HG03039 (cell line): ENCODE data around the gene FSTL4.
"Not testable (repeated sequence)": the region's sequence is repeated elsewhere in the genome, so short reads cannot be mapped to it uniquely, and the experiment has no call there.

Experiments used
- ATAC-seq: cut with Tn5 transposase; IDR thresholded peaks from one replicate; pipeline ENCODE4 v1.9.1; 2021; ENCODE audit warnings: mild to moderate bottlenecking, moderate library complexity; ENCODE audit not compliant: unreplicated experiment

The FSTL4 gene

DNA sequence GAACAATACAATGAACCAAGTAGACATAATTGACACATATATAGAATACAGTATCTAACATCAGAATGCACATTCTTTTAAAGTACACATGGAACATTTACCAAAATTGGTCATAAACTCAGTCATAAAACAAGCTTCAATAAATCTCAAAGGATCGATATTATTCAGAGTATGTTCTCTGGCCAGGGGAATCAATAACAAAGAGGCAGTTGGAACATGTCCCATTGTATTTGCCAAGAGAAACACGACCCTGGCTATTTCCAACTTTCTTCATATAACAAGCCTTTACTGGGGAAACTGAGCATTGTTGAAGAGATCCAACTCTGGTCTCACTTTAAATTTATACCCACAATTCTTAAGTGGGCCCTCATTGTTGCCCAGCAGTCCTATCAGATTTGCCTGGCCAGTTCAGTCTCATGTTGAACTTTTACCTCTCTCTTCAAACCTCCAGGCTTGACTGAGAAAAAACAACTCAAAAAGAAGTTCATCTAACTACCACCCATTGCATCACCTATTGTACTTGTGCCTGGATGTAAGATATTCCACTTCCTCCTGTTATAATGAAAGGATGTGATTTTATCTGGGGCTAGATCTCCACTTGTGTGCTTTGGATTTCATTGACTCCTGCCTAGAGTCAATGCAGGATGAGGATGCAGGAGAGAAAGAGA is 398.1 kb downstream of the FSTL4 start:
- ATAC-seq, result no peak

GRCh38 chr5:133205649-133206048 is 406.7 kb downstream of the FSTL4 start:
- no peak for ATAC-seq

- ATAC-seq, result no peak
These were observed 407.1 kb downstream of the FSTL4 start for GRCh38 chr5:133205204-133205603.

DNA sequence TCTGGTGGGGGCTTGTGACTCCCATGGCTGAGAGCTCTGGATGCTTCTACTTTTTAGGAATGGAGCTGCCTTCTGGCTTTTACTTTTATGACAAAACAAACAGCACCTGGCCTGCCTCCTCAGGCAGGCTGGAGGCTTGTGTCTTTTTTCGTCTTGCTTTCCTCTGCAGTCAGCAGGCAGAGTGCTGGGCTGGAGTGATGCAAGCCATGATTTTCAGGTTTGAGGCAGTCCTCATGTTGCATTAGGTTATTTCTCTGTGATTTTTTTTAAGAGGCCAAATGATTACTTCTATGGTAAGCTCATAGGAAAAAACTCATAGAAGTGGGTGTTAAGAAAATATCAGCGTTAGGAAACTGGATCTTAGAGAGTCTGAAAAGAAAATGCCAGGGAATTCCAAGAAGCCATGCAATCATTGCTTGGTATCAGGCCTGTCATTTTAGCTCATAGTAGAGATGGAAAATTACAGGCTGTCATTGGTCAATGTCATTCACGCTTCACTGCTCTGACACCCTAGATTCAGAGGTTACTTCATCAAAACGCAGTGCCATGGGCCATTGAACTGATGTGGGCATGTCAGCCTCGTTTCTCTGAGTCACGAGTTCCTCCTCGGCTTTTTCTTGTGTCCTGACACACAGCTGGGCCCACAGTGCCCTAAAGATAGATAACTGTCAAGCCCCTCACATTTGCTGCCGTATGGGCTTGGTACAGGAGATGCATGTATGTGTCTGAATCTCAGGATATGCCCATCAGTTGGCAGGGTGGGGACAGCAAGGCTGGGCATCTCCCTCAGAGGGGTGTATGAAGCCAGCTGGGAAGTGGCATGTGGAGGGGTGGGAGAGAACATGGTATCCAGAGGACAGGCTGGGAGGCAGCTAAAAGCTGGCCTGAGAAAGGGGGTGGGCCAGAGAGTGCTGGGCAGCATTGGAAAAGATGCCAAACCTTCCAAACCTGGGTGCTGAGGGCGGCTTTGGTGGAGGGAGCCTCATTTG is 408.7 kb downstream of the FSTL4 start:
- no peak for ATAC-seq

- no peak for ATAC-seq
These were observed 410.2 kb downstream of the FSTL4 start for GRCh38 chr5:133202066-133202665.

GRCh38 chr5:133201310-133201709 is 411.0 kb downstream of the FSTL4 start:
- no peak for ATAC-seq

- ATAC-seq, result no peak
These were observed 412.1 kb downstream of the FSTL4 start for GRCh38 chr5:133200256-133200655.

DNA sequence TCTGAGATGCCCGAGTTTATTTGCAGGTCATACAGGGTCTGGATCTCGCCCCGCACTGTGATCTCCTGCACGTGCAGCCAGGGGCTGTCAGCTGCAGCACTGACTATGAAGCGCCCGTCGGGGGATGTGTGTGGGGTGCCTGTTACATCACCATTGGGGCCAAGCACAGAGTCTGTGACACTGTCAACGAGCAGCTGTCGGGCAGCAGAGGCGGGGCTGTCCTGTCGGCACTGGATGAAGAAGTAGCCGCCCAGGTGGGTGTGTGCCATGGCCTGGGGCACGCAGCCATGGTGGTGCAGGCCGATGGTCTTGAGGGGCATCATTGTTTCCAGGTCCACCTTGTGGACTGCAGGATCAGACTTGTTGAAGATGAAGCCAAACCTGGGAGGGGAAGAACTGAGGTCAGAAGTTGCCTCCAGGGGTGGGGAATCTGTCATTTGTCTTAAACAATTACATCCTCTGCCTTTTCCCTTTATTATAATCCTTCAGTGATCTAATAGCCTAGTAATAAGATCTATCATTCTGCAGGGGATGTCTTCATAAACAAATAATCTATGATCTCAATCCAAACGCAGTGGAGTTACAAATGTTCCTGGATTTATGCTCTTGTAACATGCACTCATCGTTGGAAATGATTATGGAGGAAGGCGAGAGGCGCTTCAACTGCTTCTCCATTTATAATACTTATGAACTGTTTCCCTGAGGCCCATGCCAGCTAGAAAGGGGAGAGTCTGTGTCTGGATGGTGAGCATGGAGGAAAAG is 412.7 kb downstream of the FSTL4 start:
- ATAC-seq, result no peak

- no peak for ATAC-seq
These were observed 413.8 kb downstream of the FSTL4 start for GRCh38 chr5:133198511-133198910.

DNA sequence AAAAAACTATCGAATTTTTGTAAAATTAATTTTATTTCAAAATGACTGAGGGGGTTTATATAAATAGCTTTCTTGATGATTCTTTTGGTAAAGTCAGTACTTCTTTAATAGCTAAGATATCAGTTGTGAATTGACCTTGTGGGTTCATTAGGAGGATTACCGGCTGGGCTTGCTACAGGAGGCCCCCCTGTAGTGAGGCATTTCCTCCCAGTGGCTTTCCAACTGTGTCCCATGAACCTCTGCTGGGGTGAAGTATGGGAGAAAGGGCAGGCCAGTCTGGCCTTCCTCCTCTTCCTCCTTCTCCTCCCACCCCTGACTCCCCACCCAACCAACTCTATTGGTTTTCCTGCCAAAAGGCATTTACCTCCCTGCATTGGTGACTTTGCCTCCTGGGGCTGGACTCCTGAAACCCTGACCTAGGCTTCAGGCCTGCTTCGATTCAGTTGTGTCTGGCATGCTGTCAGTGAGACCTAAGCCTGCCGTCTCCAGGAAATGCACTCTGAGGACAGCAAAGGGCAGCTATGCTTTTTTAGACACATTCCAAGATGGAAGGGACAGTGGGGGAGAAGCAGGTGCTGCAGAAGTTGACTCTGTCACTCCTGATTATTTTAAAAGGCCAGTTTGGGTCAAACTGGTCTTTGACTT is 415.8 kb downstream of the FSTL4 start:
- no peak for ATAC-seq

- no peak for ATAC-seq
These were observed 417.1 kb downstream of the FSTL4 start for GRCh38 chr5:133195250-133195649.

DNA sequence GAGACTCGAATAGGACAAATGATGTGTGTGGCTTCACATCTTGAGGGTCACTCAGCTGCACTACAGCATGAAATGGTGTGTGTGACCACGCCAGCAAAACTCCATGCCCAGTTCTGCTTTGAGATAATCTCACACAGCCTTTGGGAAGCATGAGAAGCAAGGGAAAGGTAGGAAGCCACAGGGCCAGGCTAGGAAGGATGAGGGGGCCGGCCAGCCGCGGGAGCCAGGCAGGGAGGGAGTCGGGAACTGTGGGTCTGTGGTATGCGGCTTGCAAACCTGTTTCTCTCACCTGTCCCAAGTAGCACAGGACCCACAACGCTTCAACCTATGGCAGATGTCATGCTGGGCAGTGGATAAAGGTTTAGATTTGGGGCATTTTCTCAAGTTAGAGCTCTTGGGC is 418.5 kb downstream of the FSTL4 start:
- no peak for ATAC-seq

DNA sequence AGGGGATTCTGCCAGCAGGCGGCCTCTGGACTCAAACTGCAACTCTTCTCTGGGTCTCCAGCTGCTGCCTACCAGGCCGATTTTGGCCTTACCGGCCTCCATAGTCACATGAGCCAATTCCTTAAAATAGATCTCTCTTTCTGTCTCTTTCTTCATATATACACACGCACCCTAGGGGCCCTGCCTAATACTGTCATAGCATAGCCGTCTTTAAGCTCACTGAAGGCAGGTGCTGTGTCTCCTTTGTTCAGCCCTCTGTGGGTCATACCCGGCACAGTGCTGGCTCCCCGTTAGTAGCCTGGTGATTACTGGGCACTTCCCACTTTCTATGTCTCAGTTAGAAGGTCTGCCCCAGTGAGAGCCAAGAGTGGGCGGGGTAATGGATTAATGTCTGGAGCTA is 419.6 kb downstream of the FSTL4 start:
- no peak for ATAC-seq

GRCh38 chr5:133189881-133190280 is 422.5 kb downstream of the FSTL4 start:
- ATAC-seq, result no peak

GRCh38 chr5:133179405-133179804 is 432.9 kb downstream of the FSTL4 start:
- no peak for ATAC-seq

DNA sequence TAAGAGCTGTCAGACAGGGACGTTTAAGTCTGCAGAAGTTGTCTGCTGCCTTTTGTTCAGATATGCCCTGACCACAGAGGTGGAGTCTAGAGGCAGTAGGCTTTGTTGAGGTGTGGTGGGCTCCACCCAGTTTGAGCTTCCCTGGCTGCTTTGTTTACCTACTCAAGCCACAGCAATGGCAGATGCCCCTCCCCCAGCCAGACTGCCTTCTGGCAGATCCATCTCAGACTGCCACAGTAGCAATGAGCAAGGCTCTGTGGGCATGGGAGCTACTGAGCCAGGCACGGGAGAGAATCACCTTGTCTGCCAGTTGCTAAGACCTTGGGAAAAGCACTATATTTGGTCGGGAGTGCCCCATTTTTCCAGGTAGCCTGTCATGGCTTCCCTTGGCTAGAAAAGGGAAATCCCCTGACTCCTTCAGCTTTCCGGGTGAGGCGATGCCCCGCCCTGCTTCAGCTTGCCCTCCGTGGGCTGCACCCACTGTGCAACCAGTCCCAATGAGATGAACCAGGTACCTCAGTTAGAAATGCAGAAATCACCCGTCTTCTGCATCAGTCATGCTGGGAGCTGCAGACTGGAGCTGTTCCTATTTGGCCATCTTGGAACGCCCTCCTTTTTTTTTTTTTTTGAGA is 441.5 kb downstream of the FSTL4 start:
- not testable (repeated sequence) for ATAC-seq

GRCh38 chr5:133164759-133165158 is 447.6 kb downstream of the FSTL4 start:
- ATAC-seq, result no peak

- ATAC-seq, result no peak
These were observed 448.5 kb downstream of the FSTL4 start for GRCh38 chr5:133163839-133164238.

DNA sequence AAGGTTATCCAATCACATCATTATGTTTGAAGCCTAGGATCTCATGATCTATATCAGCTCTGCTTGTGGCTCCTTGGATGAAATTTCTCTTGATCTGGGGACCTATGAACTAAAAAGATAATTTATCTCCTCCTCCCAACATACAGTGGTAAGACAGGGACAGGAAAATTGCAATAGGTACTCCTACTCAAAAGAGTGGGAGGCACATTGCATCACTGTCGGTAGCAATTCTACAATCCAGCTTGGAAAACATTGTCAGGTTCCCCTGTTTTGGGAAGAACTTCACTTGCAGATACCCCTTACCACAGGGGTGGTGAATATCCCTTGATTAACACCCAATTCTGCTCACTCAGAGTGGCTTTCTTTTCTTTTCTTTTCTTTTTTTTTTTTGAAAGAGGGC is 452.8 kb downstream of the FSTL4 start:
- ATAC-seq, result no peak
